ENCODE data around the gene GSS. TPM values are rescaled to one million over a fixed set of nuclear protein-coding genes. Genes with fewer than 3 reads are reported as not detected.

GSS gene
- total RNA-seq, 4 donors from 2014 or later = 49.9 to 56.7 (median 52.9) TPM

DNA sequence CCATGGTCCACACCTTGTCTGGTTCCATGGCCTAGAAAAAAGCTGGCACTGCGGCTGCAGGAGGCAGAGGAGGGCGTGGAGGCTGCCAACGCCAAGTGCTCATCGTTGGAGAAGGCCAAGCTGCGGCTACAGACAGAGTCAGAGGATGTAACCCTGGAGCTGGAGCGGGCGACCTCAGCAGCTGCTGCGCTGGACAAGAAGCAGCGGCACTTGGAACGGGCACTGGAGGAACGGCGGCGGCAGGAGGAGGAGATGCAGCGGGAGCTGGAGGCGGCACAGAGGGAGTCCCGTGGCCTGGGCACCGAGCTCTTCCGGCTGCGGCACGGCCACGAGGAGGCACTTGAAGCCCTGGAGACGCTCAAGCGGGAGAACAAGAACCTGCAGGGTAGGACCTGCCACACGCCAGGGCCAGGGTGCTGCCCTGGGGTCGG is 43.4 kb upstream of the GSS start:
- no peak overlapping the region for H3K4me3 ChIP-seq (ENCODE audit: low read depth, poor library complexity, severe bottlenecking)
- WGBS, 2 donors = 84 to 89% methylated on average over 25 of the region's 25 CpGs
- intact Hi-C loops (cut with DNase I; ENCODE audit: low total_unique reads) = no loop called here
- DNase-seq (ENCODE audit: low spot score in 2 of 2) = no peak
- TF ChIP-seq POLR2A (IDR thresholded peaks at IDR 0.05) = no peak
- TF ChIP-seq CTCF (IDR thresholded peaks at IDR 0.05) = no peak

- intact Hi-C loops (cut with DNase I; ENCODE audit: low total_unique reads) = no loop called here
- TF ChIP-seq POLR2A (IDR thresholded peaks at IDR 0.05) (no peak), CTCF (IDR thresholded peaks at IDR 0.05) (no peak)
- no peak overlapping the region for H3K4me3 ChIP-seq (ENCODE audit: low read depth, poor library complexity, severe bottlenecking)
- DNase-seq (ENCODE audit: low spot score in 2 of 2) = no peak
- 87 to 93% methylated on average over 23 to 28 of the region's 28 CpGs for WGBS, 2 donors
Observed at GRCh38 chr20:34998331-34998950, 42.8 kb upstream of the GSS start.

DNA sequence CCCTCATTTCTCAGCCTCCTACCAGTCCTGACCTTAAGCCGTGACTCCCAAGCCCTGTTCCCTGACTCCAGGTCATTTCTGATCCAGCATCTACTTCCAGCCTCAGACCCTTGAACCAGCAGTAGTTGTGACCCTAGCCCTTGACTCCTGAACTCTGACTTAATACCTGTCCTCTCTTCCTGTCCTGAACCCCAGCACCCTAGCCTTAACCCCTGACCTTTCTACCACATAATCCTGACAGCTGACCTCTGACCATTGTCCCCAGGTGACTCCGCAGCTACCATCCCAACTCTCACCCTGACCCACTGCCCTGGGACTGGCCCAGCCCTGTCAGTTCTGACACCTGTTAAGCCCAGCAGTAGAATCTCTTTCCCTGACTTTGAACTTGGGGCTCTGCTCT is 42.2 kb upstream of the GSS start:
- no peak overlapping the region for H3K4me3 ChIP-seq (ENCODE audit: low read depth, poor library complexity, severe bottlenecking)
- intact Hi-C loops (cut with DNase I; ENCODE audit: low total_unique reads) = no loop called here
- TF ChIP-seq CTCF (IDR thresholded peaks at IDR 0.05) (no peak), POLR2A (IDR thresholded peaks at IDR 0.05) (no peak)

DNA sequence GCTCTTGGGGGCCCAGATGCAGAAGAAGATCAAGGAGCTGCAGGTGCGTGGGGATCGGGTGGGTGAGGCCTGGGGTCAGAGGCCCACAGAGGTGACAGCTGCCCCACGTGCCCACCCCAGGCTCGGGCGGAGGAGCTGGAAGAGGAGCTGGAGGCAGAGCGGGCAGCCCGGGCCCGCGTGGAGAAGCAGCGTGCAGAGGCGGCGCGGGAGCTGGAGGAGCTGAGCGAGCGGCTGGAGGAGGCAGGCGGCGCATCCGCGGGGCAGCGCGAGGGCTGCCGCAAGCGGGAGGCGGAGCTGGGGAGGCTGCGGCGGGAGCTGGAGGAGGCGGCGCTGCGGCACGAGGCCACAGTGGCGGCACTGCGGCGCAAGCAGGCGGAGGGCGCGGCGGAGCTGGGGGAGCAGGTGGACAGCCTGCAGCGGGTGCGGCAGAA is 41.5 kb upstream of the GSS start:
- intact Hi-C loops (cut with DNase I; ENCODE audit: low total_unique reads) = no loop called here
- TF ChIP-seq POLR2A (IDR thresholded peaks at IDR 0.05) = no peak
- TF ChIP-seq CTCF (IDR thresholded peaks at IDR 0.05) = no peak
- 39 to 44% methylated on average over 38 to 39 of the region's 39 CpGs for WGBS, 2 donors
- DNase-seq (ENCODE audit: low spot score in 2 of 2) = no peak
- H3K4me3 ChIP-seq (ENCODE audit: low read depth, poor library complexity, severe bottlenecking) = no peak overlapping the region

More for the DNA sequence above, 42.2 kb upstream of the GSS start:
- 88 to 100% methylated on average over 2 of the region's 2 CpGs for WGBS, 2 donors
- DNase-seq (ENCODE audit: low spot score in 2 of 2) = no peak

- DNase-seq (ENCODE audit: low spot score in 2 of 2) = no peak
- 95 to 97% methylated on average over 25 of the region's 26 CpGs for WGBS, 2 donors
- intact Hi-C loops (cut with DNase I; ENCODE audit: low total_unique reads) = no loop called here
- H3K4me3 ChIP-seq (ENCODE audit: low read depth, poor library complexity, severe bottlenecking) = no peak overlapping the region
- TF ChIP-seq POLR2A (IDR thresholded peaks at IDR 0.05) (no peak), CTCF (IDR thresholded peaks at IDR 0.05) (no peak)
Observed at GRCh38 chr20:34996243-34997028, 40.8 kb upstream of the GSS start.
